NAMALWA (cell line): ENCODE data around the gene EIF3C.
"Not testable (repeated sequence)": the region's sequence is repeated elsewhere in the genome, so short reads cannot be mapped to it uniquely, and the experiment has no call there.

Source experiments
- DNase-seq: peaks from one replicate; pipeline ENCODE4 v3.0.0-alpha.2; 2015; ENCODE audit warnings: low spot score

EIF3C gene

GRCh38 chr16:28711220-28712083, at the start of gene EIF3C:
TSS of gene EIF3C (plus strand) at chr16:28711464. CDS start at chr16:28711687, 223 bp downstream.
- not testable (repeated sequence) for DNase-seq

- not testable (repeated sequence) for DNase-seq
These were observed 45.0 kb upstream of the EIF3C start for GRCh38 chr16:28666264-28666663.

GRCh38 chr16:28667480-28667879, 43.8 kb upstream of the EIF3C start:
- not testable (repeated sequence) for DNase-seq

- not testable (repeated sequence) for DNase-seq
These were observed 43.1 kb upstream of the EIF3C start for GRCh38 chr16:28668199-28668598.

GRCh38 chr16:28688327-28688952, 22.8 kb upstream of the EIF3C start:
- DNase-seq = not testable (repeated sequence)

GRCh38 chr16:28689425-28689824, 21.8 kb upstream of the EIF3C start:
- DNase-seq = not testable (repeated sequence)

GRCh38 chr16:28691722-28692121, 19.5 kb upstream of the EIF3C start:
- DNase-seq = not testable (repeated sequence)

- not testable (repeated sequence) for DNase-seq
These were observed 17.9 kb upstream of the EIF3C start for GRCh38 chr16:28693257-28693950.

- DNase-seq = not testable (repeated sequence)
These were observed 11.5 kb upstream of the EIF3C start for GRCh38 chr16:28699792-28700191.

GRCh38 chr16:28700349-28700748, 10.9 kb upstream of the EIF3C start:
- DNase-seq = not testable (repeated sequence)

GRCh38 chr16:28701384-28701783, 9.9 kb upstream of the EIF3C start:
- DNase-seq = not testable (repeated sequence)

GRCh38 chr16:28704246-28704645, 7.0 kb upstream of the EIF3C start:
- DNase-seq = not testable (repeated sequence)

GRCh38 chr16:28722852-28723650, 11.8 kb downstream of the EIF3C start:
- DNase-seq = not testable (repeated sequence)

GRCh38 chr16:28731253-28731652, 20.0 kb downstream of the EIF3C start:
- not testable (repeated sequence) for DNase-seq

- not testable (repeated sequence) for DNase-seq
These were observed 21.3 kb downstream of the EIF3C start for GRCh38 chr16:28732455-28733124.

GRCh38 chr16:28739787-28740186, 28.5 kb downstream of the EIF3C start:
- not testable (repeated sequence) for DNase-seq

- DNase-seq = not testable (repeated sequence)
These were observed 29.4 kb downstream of the EIF3C start for GRCh38 chr16:28740631-28741030.

GRCh38 chr16:28741295-28741694, 30.0 kb downstream of the EIF3C start:
- peak; percentile 1 for DNase-seq

- DNase-seq = not testable (repeated sequence)
These were observed 35.5 kb downstream of the EIF3C start for GRCh38 chr16:28746618-28747350.

GRCh38 chr16:28749997-28750465, 38.8 kb downstream of the EIF3C start:
- DNase-seq = not testable (repeated sequence)
